ENCODE data around the gene KRTAP12-2.
"Not testable (repeated sequence)": the region's sequence is repeated elsewhere in the genome, so short reads cannot be mapped to it uniquely, and the experiment has no call there.

Gene KRTAP12-2

DNA sequence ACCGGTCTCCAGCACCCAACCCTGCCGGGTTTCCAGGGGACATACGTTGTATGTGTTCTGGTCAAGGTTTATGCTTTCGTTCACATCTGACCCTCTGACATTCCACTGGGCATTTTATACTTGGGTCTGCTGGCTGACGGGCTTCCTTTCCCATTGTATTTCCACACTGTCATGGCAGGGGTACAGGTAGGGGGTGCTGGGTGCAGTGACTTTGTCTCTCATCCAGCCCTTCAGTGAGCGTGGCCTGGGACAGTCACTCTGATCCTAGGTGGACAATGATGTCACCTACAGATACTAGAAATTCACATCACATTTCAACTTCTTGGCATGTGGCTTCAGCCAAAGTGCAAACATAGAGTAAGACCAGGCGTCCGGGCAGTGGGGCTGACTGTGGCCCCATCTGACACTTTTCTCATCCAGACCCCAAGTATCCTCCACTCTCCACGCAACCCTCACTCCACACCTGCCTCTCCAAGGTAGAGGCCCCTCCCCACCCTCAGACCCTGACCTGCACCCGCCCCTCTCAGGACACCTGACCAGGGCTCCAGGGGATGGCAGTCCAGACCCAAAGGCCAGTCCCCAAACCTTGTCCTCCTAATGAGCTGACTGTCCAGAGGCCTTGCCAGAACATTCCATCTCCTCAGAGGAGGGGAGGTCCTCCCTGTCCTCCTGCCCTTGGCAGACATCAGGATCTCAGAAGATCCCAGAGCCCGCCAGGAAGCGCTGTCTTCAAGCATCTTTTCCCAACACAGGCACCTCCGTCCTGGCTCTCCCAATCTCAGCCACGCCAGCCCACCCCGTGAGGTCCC lies 30.3 kb downstream of the KRTAP12-2 start:
- no peak for DNase-seq (ENCODE audit: low read depth)
- no peak overlapping the region for H3K4me3 ChIP-seq (ENCODE audit: low read length)
- TF ChIP-seq, protein P1, sequence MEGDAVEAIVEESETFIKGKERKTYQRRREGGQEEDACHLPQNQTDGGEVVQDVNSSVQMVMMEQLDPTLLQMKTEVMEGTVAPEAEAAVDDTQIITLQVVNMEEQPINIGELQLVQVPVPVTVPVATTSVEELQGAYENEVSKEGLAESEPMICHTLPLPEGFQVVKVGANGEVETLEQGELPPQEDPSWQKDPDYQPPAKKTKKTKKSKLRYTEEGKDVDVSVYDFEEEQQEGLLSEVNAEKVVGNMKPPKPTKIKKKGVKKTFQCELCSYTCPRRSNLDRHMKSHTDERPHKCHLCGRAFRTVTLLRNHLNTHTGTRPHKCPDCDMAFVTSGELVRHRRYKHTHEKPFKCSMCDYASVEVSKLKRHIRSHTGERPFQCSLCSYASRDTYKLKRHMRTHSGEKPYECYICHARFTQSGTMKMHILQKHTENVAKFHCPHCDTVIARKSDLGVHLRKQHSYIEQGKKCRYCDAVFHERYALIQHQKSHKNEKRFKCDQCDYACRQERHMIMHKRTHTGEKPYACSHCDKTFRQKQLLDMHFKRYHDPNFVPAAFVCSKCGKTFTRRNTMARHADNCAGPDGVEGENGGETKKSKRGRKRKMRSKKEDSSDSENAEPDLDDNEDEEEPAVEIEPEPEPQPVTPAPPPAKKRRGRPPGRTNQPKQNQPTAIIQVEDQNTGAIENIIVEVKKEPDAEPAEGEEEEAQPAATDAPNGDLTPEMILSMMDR (conservative IDR thresholded peaks at IDR 0.05; ENCODE audit: low read depth, low read length), result no peak

DNA sequence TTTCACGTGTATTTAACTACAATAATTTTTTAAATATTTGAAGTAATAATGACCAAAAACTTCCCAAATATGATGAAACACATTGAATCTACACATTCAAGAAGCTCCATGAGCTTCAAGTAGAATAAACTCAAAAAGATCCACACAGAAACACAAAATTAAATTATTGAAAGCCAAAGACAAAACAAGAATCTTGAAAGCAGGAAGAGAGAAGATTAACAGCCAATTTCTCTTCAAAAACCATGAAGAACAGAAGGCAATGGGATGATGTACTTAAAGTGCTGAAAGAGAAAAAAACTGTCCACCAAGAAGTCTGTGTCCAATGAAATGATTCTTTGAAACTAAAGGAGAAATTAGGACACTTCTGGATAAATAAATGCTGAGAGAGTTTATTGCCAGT lies 34.7 kb downstream of the KRTAP12-2 start:
- TF ChIP-seq, protein P1 (conservative IDR thresholded peaks at IDR 0.05; ENCODE audit: low read depth, low read length), result no peak
- DNase-seq (ENCODE audit: low read depth), result no peak
- no peak overlapping the region for H3K4me3 ChIP-seq (ENCODE audit: low read length)

DNA sequence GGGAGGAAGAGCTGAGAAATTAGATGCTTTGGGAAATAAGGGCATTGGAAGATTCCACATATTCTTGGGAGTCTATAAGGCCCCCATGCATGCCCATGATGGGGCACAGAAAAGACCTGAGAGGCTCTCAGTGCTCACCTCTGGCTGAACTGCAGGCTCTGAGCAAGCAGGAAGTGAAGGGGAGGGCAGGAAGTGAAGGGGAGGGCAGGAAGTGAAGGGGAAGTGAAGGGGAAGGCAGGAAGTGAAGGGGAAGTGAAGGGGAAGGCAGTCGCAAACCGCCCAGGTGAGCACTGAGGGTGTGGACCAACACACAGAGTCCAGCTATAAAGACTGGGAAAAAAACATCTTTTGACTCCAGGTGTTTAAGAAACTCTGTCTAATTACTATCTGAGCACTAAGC lies 36.3 kb downstream of the KRTAP12-2 start:
- DNase-seq (ENCODE audit: low read depth), result no peak
- H3K4me3 ChIP-seq (ENCODE audit: low read length), result no peak overlapping the region
- TF ChIP-seq, protein P1 (conservative IDR thresholded peaks at IDR 0.05; ENCODE audit: low read depth, low read length), result no peak

DNA sequence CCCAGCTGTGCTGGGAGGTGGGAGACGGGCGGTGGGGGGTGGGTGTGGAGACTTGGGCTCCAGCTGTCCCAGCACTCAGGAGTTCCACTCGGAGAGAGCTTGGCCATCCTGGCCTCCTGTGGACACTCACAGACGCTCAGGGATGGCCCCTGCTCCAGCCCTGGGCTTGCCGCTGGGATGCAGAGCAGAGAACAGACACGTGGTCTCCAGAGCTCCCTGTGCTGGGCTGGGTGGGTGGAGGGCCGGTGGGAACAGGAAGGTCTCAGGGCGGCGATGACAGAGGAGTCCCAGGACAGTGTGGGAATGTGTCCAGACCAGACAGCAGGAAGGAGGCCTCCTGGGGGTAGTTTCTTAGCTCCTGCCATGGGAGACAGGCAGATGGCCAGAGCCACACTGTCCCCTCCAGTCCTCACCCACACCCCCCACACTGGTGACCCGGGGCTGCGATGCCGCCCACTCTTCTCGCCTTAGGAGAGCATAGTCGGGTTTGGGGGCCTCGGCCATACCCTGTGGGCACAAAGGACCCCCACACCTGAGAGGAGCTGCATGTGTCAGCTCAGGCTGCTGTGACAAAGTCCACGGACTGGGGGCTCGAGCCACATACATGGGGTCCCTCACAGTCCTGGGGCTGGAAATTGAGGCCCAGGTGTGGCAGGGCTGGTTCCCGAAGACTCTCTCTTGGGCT lies 37.9 kb downstream of the KRTAP12-2 start:
- no peak for DNase-seq (ENCODE audit: low read depth)
- H3K4me3 ChIP-seq (ENCODE audit: low read length), result no peak overlapping the region

DNA sequence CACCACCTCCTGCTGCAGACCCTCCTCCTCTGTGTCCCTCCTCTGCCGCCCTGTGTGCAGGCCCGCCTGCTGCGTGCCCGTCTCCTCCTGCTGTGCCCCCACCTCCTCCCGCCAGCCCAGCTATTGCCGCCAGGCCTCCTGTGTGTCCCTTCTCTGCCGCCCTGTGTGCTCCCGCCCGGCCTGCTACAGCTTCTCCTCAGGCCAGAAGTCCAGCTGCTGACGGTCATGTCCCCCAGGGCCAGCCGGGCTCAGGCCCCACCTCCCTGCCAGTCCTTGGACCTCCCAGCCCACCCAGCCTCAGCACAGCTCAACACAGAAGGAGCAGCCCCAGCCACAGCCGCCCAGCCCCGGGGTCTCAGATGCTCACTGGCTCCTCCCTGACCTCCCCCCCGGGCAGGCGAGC lies 38.9 kb downstream of the KRTAP12-2 start:
- not testable (repeated sequence) for DNase-seq (ENCODE audit: low read depth); H3K4me3 ChIP-seq (ENCODE audit: low read length)

More for the DNA sequence above, 37.9 kb downstream of the KRTAP12-2 start:
- TF ChIP-seq, protein P1 (conservative IDR thresholded peaks at IDR 0.05; ENCODE audit: low read depth, low read length), result no peak

DNA sequence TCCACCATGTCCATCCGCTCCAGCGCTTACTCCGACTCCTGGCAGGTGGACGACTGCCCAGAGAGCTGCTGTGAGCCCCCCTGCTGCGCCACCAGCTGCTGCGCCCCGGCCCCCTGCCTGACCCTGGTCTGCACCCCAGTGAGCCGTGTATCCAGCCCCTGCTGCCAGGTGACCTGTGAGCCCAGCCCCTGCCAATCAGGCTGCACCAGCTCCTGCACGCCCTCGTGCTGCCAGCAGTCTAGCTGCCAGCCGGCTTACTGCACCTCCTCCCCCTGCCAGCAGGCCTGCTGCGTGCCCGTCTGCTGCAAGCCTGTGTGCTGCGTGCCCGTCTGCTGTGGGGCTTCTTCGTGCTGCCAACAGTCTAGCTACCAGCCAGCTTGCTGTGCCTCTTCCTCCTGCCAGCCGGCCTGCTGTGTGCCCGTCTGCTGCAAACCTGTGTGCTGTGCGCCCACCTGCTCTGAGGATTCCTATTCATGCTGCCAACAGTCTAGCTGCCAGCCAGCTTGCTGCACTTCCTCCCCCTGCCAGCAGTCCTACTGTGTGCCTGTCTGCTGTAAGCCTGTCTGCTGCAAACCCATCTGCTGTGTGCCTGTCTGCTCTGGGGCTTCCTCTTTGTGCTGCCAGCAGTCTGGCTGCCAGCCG lies 39.4 kb downstream of the KRTAP12-2 start:
- H3K4me3 ChIP-seq (ENCODE audit: low read length); DNase-seq (ENCODE audit: low read depth): not testable (repeated sequence)

DNA sequence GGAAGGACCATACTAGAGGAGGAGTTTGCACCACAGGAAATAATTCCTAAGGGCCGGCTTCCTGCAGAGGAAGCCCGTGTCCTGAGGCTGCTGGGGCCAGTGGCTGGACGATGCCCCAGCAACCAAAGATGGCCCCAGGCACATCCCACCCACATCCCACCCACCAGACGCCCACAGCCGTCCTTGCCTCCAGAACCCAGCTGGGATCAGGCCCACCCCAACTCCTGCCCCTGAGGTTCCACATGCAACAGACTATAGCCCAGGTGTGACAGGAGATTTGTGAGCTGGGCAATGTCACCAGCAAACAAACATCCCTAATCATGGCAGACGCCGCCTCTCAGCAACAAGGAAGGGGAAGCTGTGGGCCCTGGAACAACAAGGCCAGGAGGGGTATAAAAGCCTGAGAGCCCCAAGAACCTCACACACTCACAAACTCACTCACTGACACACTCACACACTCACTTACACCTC lies 40.0 kb downstream of the KRTAP12-2 start, which contains the start of gene KRTAP10-9:
TSS of gene KRTAP10-9 (plus strand) at position 421 of the 471 bp plus-strand sequence. CDS start 79 bp downstream, outside the sequence.
- H3K4me3 ChIP-seq (ENCODE audit: low read length), result no peak within 1 kb of the TSS
- DNase-seq (ENCODE audit: low read depth), result no peak
- TF ChIP-seq, protein P1 (conservative IDR thresholded peaks at IDR 0.05; ENCODE audit: low read depth, low read length), result no peak
